GM18505 (cell line): ENCODE results near the gene SIGLEC8.
"Not testable (repeated sequence)": the region's sequence is repeated elsewhere in the genome, so short reads cannot be mapped to it uniquely, and the experiment has no call there.

Source experiments
- ATAC-seq: cut with Tn5 transposase; IDR thresholded peaks from one replicate; pipeline ENCODE4 v1.9.1; 2021; ENCODE audit not compliant: unreplicated experiment
- POLR2A ChIP-seq: IDR thresholded peaks from 4 replicates; pipeline ENCODE4 v1.6.1; 2011; ENCODE audit warnings: borderline replicate concordance; ENCODE audit not compliant: insufficient read depth, insufficient read length; ENCODE audit errors: extremely low read depth

SIGLEC8 gene

DNA sequence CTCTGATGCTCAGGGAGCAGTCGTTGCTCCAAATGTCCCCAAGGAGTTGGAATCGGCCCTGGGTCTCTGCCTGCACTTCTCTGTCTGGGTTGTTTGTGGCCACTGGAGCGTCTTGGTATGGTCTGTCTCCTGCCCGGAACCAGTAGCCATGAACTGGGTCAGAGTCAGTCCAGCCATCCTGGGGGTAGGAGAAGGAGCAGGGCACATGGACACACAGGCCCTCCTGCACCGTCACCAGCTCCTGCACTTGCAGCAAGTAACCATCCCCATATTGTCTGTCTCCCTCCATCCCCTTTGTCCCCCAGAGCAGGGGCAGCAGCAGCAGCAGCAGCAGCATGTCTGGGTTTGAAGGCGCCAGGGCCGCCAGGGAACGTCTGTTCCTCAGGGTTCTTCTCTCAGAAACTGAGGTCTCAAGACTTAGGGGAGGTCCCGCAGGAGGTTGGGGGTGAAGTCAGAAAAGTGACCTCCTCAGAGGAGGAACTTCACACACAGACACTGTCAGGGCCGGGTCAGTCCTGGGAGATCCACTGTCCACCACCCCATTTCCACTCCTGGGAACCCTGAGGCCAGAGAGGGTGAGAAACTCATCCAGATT is at the start of gene SIGLEC8:
TSS of gene SIGLEC8 (minus strand) at position 404 of the 595 bp plus-strand sequence. CDS start at position 337, 67 bp downstream.
- no peak for ATAC-seq
- no peak for TF ChIP-seq POLR2A

DNA sequence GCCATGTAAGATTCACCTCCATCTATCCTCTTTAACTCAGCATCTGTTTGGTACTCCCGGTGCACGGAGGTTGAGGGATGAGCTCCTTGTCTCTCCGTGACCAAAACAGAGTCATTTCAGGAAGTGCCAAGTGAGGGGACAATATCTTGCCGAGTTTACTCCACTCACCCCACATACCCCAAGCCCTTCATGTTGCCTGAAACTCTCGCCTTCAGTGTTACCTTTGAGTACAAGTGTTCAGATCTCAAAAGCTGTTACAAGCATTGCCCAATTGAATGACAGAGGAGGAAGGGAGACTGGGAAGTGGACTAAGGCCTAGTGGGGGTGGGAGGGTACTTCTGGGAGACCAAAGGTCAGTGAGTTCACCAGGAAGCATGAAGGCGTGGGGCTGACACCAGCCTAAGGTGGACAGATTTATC is 49.4 kb upstream of the SIGLEC8 start:
- TF ChIP-seq POLR2A = no peak

DNA sequence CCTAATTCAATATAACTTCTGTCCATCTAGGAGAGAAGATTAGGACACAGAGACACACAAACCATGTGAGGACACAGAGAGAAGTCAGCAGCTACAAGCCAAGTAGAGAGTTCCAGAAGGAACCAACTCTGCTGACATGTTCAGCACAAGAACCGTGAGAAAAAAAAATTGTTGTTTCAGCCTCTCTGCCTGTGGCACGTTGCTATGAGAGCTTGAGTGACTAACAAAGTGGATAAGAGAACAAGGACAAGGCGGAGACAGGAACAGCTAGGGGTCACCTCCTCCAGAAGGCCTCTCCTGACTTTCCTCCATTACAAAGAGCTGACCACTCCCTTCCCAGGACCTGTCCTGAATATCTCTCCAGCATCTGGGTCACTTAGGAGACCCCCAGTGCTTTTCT is 48.9 kb upstream of the SIGLEC8 start:
- TF ChIP-seq POLR2A = no peak
- no peak for ATAC-seq

More for the DNA sequence above, 49.4 kb upstream of the SIGLEC8 start:
- no peak for ATAC-seq

DNA sequence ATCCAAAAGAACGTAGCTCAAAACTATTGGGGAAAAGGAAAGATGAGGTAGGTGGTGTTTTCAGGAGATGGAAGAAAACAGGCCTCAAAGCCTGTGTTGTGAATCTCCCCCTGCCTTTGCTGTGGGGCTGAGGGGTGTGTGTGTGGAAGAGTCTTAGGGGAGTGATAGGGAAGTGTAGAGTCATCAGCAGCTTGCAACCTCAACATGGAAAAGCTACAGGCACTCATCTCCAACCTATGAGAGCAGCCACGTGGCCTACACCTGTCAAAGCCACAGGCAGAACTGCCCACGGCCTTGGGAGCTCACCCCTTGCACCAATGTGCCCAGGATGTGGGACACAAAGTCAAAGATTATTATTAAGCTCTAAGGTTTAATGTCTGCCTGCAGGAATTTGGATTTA is 47.6 kb upstream of the SIGLEC8 start:
- no peak for ATAC-seq
- TF ChIP-seq POLR2A = no peak

DNA sequence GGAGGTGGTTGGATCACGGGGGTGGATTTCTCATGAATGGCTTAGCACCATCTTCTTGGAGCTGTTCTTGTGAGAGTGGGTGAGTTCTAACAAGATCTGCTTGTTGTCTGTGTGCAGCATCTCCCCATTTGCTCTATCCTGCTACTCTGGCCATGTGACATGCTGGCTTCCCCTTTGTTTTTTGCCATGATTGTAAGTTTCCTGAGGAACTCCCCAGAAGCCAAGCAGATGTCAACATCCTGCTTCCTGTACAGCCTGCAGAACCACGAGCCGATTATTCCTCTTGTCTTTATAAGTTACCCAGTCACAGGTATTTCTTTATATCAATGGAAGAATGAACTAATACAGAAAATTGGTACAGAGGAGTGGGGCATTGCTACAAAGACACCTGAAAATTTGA is 45.6 kb upstream of the SIGLEC8 start:
- TF ChIP-seq POLR2A = no peak
- no peak for ATAC-seq

DNA sequence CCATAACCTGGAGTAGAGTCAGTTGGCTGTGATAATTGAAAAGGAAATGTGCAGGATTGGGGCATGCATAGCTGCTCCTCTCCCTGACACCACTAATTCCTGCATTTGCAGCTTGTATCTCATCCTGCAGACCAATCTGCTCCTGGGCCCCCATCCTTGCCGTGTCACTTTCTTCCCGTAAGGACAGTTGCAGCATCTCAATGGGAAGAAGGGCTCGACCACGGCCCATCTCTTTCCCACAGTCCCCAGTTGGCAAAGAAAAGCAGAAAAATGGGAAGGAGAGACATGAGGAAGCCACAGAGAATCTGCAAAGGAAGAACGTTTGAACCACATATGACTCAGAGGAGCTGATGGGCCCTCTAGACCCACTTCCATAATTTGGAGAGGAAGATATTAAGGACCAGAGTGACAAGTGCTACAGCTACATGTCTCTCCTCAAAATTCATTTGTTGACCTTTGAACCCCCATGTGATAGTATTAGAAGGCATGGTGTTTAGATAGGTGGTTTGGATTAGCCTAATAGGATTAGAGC is 45.1 kb upstream of the SIGLEC8 start:
- ATAC-seq = no peak
- no peak for TF ChIP-seq POLR2A

DNA sequence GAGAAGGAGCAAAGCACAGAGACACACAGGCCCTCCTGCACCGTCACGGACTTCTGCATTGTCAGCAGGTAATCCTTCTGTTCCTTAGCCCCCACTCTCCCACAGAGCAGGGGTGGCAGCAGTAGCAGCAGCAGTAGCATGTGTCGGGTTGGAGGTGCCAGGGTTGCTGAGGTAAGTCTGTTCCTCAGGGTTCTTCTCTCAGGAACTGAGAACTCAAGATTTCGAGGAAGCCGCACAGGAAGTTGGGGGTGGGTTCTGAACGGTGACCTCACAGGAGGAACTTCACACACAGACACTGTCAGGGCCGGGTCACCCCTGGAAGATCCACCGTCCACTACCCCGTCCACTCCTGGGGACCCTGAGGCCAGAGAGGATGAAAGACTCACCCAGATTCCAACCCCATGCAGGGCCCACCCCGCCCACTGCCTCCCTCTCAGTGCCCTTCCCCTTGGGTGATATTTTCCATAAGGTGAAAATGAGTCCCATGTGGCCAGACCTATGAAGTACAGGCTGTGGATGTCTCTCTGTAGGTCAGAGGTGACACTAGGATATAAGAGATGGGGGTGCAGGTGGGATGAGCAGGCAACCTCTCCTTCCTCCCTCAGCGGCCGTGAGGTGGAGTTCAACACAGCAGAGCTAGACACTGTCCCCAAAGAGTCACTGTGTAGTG is 43.5 kb upstream of the SIGLEC8 start, which contains the start of gene SIGLEC12:
TSS of gene SIGLEC12 (minus strand) at position 207 of the 670 bp plus-strand sequence. CDS start at position 140, 67 bp downstream.
- no peak for ATAC-seq
- no peak for TF ChIP-seq POLR2A

DNA sequence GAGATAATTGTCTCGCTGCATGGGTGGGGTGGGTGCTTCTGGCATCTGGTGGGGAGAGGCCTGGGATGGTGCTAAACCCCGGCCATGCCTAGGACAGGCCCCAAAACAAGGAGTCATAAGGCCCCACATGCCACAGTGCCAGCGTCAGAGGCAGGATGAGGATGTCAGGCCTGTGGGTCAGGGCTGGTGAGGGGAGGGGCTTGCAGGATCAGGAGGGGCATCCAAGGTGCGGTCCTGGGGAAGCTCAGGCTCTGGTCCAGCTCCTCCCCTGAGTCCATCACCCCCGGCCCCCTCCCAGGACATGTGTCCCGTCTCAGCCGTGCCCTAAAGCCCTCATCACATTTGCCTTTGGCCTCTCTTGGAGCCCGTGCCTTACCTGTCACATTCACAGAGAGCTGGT is 42.7 kb upstream of the SIGLEC8 start:
- ATAC-seq = not testable (repeated sequence)

DNA sequence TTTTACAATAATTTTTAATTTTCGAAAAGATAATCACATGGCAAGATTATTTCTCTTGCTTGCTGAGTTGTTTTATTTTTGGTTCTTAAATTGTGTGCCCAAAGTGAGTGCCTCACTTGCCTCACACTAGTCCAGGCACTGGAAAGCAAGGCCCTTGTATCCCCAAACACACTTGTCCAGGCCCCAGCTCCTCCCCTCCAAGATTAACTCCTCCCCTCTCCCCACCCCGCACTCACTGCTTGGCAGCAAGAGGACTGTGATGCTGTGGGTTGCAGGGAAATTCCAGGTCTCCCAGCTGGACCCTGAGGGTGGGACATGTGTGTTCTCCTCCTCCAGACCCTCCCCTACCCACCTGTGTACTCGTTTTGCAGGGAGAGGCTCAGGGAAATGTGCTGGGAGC is 39.4 kb upstream of the SIGLEC8 start:
- TF ChIP-seq POLR2A = no peak
- no peak for ATAC-seq

DNA sequence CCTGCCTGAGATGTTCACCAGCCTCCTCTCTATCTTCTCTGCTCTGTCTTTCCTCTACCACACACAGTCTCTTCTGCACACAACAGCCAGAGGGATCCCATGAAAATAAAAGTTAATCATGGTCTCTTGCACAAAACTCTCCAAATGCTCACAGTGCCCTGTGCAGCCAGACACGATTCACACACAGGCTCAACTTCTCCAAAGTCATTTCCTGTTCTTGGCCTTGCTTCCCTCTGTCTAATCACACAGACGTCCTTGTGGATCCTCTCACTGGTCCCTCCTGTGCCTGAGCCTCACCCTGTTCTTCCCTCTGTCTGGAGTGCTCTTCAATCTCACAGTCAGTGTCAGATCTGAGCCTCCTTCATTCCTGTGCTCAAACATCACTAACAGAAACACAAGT is 35.5 kb upstream of the SIGLEC8 start:
- no peak for ATAC-seq
- TF ChIP-seq POLR2A = no peak

DNA sequence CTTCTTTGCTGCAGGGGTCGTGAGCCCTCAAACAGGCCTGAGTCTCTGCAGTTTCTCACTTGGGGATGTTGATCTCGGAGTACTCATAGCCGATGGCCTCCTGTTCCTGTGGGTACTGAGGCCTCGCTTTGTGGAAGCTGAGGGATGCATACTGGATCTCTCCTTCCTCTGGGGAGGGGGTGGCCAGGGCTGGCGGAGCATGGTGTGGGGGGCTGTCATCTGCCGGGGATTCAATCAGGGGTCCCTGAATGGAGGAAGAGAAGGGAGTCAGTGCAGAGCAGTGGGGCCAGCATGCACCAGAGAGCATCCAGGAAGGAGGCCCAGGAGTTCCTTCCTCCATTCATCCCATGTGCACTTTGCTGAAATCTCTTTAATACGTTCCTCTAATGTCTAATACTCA is 33.3 kb upstream of the SIGLEC8 start:
- TF ChIP-seq POLR2A = no peak
- ATAC-seq = no peak

DNA sequence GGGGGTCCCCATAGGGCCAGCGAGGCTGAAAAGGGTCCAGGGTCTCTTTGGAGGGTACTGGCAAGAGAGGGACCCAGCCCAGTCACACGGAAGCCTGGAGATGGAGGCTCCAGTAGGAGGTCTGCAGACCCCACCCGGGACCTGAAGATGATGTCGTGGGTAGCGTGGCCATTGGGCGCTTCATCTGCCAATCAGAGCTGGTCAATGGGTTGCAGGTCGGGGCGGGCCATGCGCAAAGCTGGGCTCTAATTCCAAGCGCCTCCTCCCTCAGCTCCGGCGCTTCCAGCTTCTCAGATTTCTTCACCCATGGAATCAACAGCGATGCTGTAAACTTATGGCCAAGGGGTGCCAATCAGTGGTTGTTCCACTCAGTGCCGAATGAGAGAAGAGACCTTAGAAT is 32.4 kb upstream of the SIGLEC8 start:
- ATAC-seq = no peak
- no peak for TF ChIP-seq POLR2A

DNA sequence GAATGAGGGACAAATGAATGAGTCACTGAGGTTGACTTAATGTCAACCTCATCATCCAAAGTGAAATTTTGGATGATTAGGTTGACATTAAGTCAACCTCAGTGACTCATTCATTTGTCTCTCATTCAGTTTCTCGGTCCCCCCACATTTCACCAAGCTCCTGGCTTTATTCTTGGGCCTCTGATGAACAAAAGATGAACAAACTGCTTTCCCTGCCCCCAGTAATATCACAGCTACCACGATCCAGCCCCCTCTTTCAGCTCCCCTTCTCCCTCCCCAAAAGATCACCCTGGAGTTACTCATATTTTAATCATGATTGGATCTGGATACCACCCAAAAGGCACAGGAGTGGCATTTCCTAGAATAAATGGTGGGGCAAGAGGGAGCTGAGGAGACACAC is 30.9 kb upstream of the SIGLEC8 start:
- ATAC-seq = no peak

DNA sequence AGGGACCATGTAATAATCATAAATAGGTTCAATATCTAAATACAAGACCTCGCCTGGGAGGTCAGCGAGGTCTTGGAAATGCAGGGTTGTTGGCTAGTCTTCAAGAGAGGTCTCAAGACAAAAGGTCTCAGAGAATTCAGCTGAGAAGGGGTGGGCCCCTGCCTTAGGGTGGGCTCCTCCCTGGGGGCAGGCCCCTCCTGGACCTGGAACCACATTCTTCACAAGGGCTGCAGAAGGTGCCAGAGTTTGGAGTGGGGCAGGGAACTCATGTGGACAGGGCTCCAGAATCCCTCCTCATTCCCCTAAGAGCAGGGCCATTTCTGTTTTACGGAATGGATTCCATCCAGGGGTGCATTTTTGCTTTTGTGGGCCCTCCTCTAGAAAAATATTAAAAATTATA is 30.2 kb upstream of the SIGLEC8 start:
- TF ChIP-seq POLR2A = no peak
- no peak for ATAC-seq

More for the DNA sequence above, 30.9 kb upstream of the SIGLEC8 start:
- no peak for TF ChIP-seq POLR2A
